CD4-positive, alpha-beta T cell treated with Interleukin-4 for 4 hours (primary cell): ENCODE results near the gene RNASEH1.
"Not testable (repeated sequence)": the region's sequence is repeated elsewhere in the genome, so short reads cannot be mapped to it uniquely, and the experiment has no call there.

Source experiments
- DNase-seq: peaks from one replicate; pipeline ENCODE4 v3.0.0-alpha.2; 2020

RNASEH1 gene

GRCh38 chr2:3588084-3588483, 30.0 kb upstream of the RNASEH1 start:
- no peak for DNase-seq

- no peak for DNase-seq
Measured at GRCh38 chr2:3587432-3587831, 29.3 kb upstream of the RNASEH1 start.

GRCh38 chr2:3587021-3587420, 28.9 kb upstream of the RNASEH1 start:
- no peak for DNase-seq

GRCh38 chr2:3586220-3586619, 28.1 kb upstream of the RNASEH1 start:
- DNase-seq = no peak

- DNase-seq = no peak
Measured at GRCh38 chr2:3585261-3586109, 27.4 kb upstream of the RNASEH1 start.

GRCh38 chr2:3584608-3585260, 26.6 kb upstream of the RNASEH1 start:
- no peak for DNase-seq

GRCh38 chr2:3584076-3584475, 25.9 kb upstream of the RNASEH1 start:
- no peak for DNase-seq

- DNase-seq = no peak
Measured at GRCh38 chr2:3581367-3582262, 23.5 kb upstream of the RNASEH1 start.

GRCh38 chr2:3580449-3580848, 22.3 kb upstream of the RNASEH1 start:
- DNase-seq = no peak

- no peak for DNase-seq
Measured at GRCh38 chr2:3578987-3579386, 20.9 kb upstream of the RNASEH1 start.

- DNase-seq = not testable (repeated sequence)
Measured at GRCh38 chr2:3576263-3576630, 18.1 kb upstream of the RNASEH1 start.

GRCh38 chr2:3575534-3576262, 17.6 kb upstream of the RNASEH1 start:
- no peak for DNase-seq

GRCh38 chr2:3574155-3574554, 16.0 kb upstream of the RNASEH1 start:
- DNase-seq = no peak

- DNase-seq = no peak
Measured at GRCh38 chr2:3572620-3573019, 14.5 kb upstream of the RNASEH1 start.

- DNase-seq = no peak
Measured at GRCh38 chr2:3571284-3571683, 13.2 kb upstream of the RNASEH1 start.

GRCh38 chr2:3569656-3570055, 11.5 kb upstream of the RNASEH1 start:
- DNase-seq = not testable (repeated sequence)

GRCh38 chr2:3566806-3567205, 8.7 kb upstream of the RNASEH1 start:
- DNase-seq = no peak

GRCh38 chr2:3565117-3565516, 7.0 kb upstream of the RNASEH1 start:
- no peak for DNase-seq

GRCh38 chr2:3563521-3563976, 5.4 kb upstream of the RNASEH1 start:
- no peak for DNase-seq

- no peak for DNase-seq
Measured at GRCh38 chr2:3557639-3558204, 411 bp downstream of the RNASEH1 start.

GRCh38 chr2:3553946-3554345, 4.2 kb downstream of the RNASEH1 start:
- no peak for DNase-seq

GRCh38 chr2:3547915-3548314, 10.2 kb downstream of the RNASEH1 start:
- no peak for DNase-seq
